GM19240 (cell line): ENCODE data around the gene GALNT1.

ENCODE experiments used
- DNase-seq: peaks from one replicate; pipeline ENCODE4 v3.0.0; 2011; ENCODE audit warnings: low spot score; ENCODE audit not compliant: insufficient read length

The GALNT1 gene

GRCh38 chr18:35581898-35582641 lies 530 bp downstream of the GALNT1 start:
- DNase-seq, result no peak

GRCh38 chr18:35582899-35583558 lies 1.5 kb downstream of the GALNT1 start:
- DNase-seq, result no peak

GRCh38 chr18:35584735-35585134 lies 3.2 kb downstream of the GALNT1 start:
- DNase-seq, result no peak

- no peak for DNase-seq
Observed at GRCh38 chr18:35585608-35586007, 4.1 kb downstream of the GALNT1 start.

GRCh38 chr18:35588122-35588521 lies 6.6 kb downstream of the GALNT1 start:
- DNase-seq, result no peak

GRCh38 chr18:35588995-35589394 lies 7.5 kb downstream of the GALNT1 start:
- DNase-seq, result peak; percentile 38

GRCh38 chr18:35589546-35589945 lies 8.0 kb downstream of the GALNT1 start:
- DNase-seq, result no peak

- DNase-seq, result no peak
Observed at GRCh38 chr18:35590935-35591334, 9.4 kb downstream of the GALNT1 start.

- DNase-seq, result peak; percentile 21
Observed at GRCh38 chr18:35592298-35592697, 10.8 kb downstream of the GALNT1 start.

- no peak for DNase-seq
Observed at GRCh38 chr18:35593859-35594258, 12.3 kb downstream of the GALNT1 start.

- DNase-seq, result no peak
Observed at GRCh38 chr18:35597758-35598157, 16.2 kb downstream of the GALNT1 start.

- DNase-seq, result no peak
Observed at GRCh38 chr18:35602193-35602820, 20.8 kb downstream of the GALNT1 start.

- DNase-seq, result no peak
Observed at GRCh38 chr18:35603008-35603407, 21.5 kb downstream of the GALNT1 start.

GRCh38 chr18:35603528-35603927 lies 22.0 kb downstream of the GALNT1 start:
- no peak for DNase-seq

- no peak for DNase-seq
Observed at GRCh38 chr18:35604369-35604768, 22.8 kb downstream of the GALNT1 start.

GRCh38 chr18:35605686-35606417 lies 24.3 kb downstream of the GALNT1 start:
- DNase-seq, result no peak

GRCh38 chr18:35609236-35609635 lies 27.7 kb downstream of the GALNT1 start:
- DNase-seq, result no peak

- DNase-seq, result no peak
Observed at GRCh38 chr18:35610089-35610488, 28.5 kb downstream of the GALNT1 start.

- DNase-seq, result no peak
Observed at GRCh38 chr18:35610724-35611123, 29.2 kb downstream of the GALNT1 start.

- no peak for DNase-seq
Observed at GRCh38 chr18:35611518-35611917, 30.0 kb downstream of the GALNT1 start.

GRCh38 chr18:35616074-35616473 lies 34.5 kb downstream of the GALNT1 start:
- no peak for DNase-seq
